Gastrocnemius medialis (tissue), 4 donors: ENCODE measurements around the gene ARL14.

Experiments used
- POLR2A ChIP-seq, 2 donors: fragments of 450-650 bp; IDR thresholded peaks; one replicate each; pipeline ENCODE4 v1.6.1; 2017; ENCODE audit warnings: antibody characterized with exemption in 2 of 2, mild to moderate bottlenecking in 2 of 2, moderate library complexity in 2 of 2
- TF ChIP-seq, protein P1 (sequence below), 5 experiments: fragments of 450-650 bp in 3 of 5; fragments of 200-600 bp in 2 of 5; sonication (generic) in 2 of 5; IDR thresholded peaks in 4 of 5; conservative IDR thresholded peaks in 1 of 5; 1 replicate in 4 of 5; 2 replicates in 1 of 5; pipeline ENCODE4 v1.5.1; 2016 to 2019; ENCODE audit warnings: antibody characterized with exemption in 5 of 5, mild to moderate bottlenecking in 3 of 5, moderate library complexity in 3 of 5

DNA sequence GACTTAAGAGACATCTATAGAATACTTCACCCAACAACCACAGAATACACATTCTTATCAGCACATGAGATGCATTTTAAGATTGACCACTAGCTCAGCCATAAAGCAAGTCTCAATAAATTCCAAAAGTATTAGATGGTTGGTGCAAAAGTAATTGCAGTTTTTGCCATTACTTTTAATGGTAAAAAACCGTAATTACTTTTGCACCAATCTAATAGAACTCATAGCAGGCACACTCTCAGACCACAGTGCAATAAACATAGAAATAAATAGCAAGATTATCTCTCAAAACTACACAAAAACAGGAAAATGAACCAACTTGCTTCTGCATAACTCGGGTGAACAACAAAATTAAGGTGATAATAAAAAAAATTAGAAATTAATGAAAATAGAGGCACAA is 45.4 kb downstream of the ARL14 start:
- TF ChIP-seq POLR2A (IDR thresholded peaks at IDR 0.05) = no peak
- TF ChIP-seq, protein P1, sequence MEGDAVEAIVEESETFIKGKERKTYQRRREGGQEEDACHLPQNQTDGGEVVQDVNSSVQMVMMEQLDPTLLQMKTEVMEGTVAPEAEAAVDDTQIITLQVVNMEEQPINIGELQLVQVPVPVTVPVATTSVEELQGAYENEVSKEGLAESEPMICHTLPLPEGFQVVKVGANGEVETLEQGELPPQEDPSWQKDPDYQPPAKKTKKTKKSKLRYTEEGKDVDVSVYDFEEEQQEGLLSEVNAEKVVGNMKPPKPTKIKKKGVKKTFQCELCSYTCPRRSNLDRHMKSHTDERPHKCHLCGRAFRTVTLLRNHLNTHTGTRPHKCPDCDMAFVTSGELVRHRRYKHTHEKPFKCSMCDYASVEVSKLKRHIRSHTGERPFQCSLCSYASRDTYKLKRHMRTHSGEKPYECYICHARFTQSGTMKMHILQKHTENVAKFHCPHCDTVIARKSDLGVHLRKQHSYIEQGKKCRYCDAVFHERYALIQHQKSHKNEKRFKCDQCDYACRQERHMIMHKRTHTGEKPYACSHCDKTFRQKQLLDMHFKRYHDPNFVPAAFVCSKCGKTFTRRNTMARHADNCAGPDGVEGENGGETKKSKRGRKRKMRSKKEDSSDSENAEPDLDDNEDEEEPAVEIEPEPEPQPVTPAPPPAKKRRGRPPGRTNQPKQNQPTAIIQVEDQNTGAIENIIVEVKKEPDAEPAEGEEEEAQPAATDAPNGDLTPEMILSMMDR (IDR thresholded peaks at IDR 0.05 in 4 of 5, conservative IDR thresholded peaks at IDR 0.05 in 1 of 5) = no peak
